Measurements from ENCODE around the gene NTRK3.
"Not testable (repeated sequence)": the region's sequence is repeated elsewhere in the genome, so short reads cannot be mapped to it uniquely, and the experiment has no call there.

The NTRK3 gene

DNA sequence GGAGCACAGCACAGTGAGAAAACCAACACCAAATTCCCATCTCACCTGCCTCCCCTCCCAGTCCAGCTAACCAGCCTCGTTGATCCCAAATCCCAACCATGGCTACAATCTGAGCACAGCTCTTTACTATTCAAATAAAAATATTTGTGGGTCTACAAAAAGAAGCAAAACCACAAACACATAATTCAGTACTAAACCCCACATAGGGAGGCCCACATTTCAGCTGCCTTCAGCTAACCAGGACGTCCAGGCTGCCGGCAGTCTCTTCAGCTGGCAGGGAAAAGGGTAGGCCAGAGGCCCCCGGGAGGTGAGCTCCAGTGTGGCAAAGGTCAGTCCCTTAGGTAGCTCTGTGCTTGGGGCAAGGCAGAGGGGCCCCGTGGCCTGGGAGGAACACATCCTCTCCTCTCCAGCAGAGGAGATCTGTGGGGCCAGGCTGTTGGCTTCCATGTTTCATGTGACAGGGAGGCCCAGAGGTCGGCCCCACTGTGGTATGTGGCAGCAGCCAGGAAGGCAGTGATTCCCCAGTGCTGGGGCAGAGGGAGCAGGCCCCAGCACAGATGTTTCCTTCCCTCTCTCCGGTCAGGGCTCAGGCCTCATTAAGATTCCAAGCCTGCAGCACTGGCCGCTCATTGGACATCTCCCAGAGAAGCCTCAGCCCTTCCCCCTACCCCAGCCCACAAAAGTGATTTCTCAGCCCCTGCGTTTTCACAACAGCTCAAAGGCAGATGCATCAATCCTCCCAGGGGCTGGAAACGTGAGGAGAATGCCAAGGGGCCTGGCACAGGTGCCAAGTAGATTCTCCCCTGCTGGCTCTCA lies 381.4 kb downstream of the NTRK3 start:
- no peak for DNase-seq (ENCODE audit: low spot score)

- DNase-seq (ENCODE audit: low spot score), result no peak
Observed at GRCh38 chr15:87873516-87873915, 383.0 kb downstream of the NTRK3 start.

DNA sequence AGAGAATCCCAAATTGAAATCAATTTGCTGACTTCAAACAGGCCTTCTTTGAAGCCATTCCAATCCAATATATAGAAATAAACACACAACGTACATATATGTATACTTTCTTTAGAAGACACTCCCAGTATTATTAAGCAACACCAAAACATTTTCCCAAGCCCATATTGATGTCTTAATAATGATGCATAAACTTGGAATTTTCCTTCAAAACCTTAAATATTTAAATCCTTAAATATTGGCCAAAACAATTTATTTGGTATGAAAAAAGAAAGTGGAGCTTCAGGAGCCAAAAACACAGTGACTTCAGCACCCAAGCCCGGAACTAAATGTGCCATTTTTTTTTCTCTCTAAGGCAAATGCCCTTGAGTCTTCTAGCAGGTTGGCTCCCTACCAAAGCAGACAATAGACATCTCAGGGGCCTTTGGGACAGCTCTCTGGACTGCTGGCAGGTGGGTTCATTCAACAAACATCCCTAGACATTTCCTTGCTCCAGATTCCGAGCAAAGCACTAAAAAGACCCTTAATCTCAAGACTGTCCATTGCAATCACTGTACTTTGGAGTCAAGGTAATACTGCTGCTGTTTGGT lies 384.7 kb downstream of the NTRK3 start:
- DNase-seq (ENCODE audit: low spot score), result no peak

GRCh38 chr15:87871258-87871681 lies 385.3 kb downstream of the NTRK3 start:
- DNase-seq (ENCODE audit: low spot score), result no peak

- DNase-seq (ENCODE audit: low spot score), result no peak
Observed at GRCh38 chr15:87866961-87867360, 389.6 kb downstream of the NTRK3 start.

- DNase-seq (ENCODE audit: low spot score), result peak; percentile 3
Observed at GRCh38 chr15:87863152-87863551, 393.4 kb downstream of the NTRK3 start.

- DNase-seq (ENCODE audit: low spot score), result no peak
Observed at GRCh38 chr15:87860743-87861142, 395.8 kb downstream of the NTRK3 start.

DNA sequence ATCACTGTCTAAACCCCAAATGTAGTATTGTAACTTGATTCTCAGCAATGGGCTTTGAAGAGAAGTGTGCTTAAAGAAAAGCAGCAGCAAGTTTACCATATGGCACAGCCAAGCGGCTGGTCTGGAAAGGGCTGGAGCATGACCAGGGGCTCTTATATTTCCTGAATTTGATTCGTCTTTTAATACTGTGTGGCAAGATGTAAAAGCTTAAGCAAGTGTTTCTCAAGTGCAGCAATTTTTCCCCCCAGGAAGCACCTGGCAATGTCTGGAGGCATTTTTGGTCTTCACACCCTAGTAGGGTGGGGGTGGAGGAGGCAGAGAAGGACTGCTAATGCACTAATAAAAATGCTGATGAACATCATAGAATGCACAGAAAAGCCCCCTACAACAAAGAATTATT lies 397.9 kb downstream of the NTRK3 start:
- no peak for DNase-seq (ENCODE audit: low spot score)

- no peak for DNase-seq (ENCODE audit: low spot score)
Observed at GRCh38 chr15:87851497-87851896, 405.0 kb downstream of the NTRK3 start.

DNA sequence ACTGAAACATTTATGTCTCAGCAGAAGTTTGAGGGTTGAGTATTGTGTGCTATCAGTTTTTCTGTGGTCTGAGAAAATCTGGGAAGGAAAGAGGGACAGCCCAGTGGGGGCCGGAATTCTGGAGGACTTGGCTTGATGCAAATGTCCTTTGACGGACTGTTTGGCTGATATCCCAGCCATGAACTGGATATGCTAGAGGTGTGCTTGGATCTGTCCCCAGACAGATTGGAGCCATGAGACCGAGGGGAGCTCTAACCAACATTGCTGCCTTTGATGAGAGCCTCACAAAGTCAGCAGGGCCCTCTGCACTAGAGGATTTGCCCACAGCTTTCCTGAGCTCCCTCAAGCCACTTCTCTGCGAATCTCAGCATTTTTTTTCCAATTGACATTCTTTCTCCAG lies 405.6 kb downstream of the NTRK3 start:
- DNase-seq (ENCODE audit: low spot score), result no peak

- no peak for DNase-seq (ENCODE audit: low spot score)
Observed at GRCh38 chr15:87849181-87849580, 407.4 kb downstream of the NTRK3 start.

- DNase-seq (ENCODE audit: low spot score), result no peak
Observed at GRCh38 chr15:87848012-87848411, 408.5 kb downstream of the NTRK3 start.

DNA sequence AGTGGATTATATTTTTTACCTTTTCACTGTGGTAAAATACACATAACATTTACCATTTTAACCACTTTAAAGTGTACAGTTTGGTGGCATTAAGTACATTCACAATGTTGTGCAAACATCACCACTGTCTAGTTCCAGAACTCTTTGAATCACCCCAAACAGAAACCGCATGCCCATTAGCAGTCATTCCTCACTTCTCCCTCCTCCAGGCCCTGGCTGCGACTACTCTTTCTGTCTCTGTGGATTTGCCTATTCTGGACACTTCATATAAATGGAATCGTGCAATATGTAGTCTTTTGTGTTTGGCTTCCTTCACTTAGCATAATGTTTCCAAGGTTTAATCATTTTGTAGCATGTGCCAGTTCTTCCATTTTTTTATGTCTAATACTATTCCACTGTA lies 409.8 kb downstream of the NTRK3 start:
- no peak for DNase-seq (ENCODE audit: low spot score)

DNA sequence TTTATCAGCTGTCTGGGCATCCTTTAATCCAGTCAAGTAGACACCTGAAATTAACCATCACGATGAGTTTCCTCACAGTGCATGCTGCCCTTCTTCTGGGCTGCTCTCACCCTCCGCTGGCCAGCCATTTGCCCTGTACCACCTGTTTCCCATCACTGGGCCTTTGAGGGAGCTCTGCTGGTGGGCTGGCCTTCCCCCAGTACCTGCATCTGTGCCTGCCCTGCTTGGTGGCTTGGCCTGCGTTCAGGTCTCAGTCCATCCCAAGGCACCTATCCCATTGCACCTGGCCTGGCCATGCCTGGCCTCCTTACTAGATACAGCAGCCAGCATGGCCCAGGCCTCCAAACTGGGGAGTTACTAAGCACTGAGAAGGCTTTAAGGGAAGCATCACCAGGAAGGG lies 413.2 kb downstream of the NTRK3 start:
- no peak for DNase-seq (ENCODE audit: low spot score)

DNA sequence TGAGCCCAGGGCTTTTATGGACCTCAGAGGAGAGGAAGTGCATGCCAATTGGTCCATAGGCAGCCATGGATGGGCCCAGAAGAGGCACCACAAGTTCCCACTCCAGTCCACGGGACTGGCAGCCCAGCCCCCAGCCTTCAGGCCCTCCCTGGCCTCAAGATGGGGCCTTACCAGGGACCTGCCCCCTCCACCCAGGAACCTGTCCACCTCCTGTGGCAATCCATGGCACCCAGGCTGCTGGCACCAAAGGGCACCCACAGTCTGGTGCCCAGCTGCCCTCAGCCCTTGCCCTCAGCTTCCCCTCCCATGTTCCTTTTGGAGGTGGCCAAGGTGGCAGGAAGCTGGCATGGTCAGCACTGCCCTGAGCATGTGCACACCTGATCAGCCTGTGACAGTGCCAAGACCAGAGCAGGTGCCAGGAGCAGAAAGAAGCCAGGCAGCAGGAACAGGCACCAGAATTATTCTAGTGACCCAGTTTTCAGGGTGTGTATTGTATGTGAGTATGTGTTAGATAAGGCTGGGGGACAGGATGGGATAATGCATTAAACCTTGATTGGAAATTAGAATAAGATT lies 415.0 kb downstream of the NTRK3 start:
- DNase-seq (ENCODE audit: low spot score), result no peak

DNA sequence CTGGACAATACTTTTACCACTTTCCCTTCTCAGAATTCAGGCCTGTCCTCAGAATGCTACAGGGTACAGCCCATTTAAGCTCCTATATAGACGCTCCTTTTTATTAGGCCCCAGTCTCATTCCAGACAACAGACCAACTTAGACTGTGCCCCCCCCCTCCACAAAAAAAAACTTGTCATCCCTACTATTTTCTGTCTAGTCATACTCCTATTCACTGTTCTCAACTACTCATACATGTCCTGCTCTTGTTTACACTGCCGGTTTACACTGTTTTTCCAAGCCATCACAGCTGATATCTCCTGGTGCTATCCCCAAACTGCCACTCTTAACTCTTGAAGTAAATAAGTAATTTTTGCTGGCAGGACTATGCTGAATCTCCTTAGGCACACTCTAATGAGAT lies 420.7 kb downstream of the NTRK3 start:
- DNase-seq (ENCODE audit: low spot score), result not testable (repeated sequence)

GRCh38 chr15:87833333-87833732 lies 423.2 kb downstream of the NTRK3 start:
- DNase-seq (ENCODE audit: low spot score), result not testable (repeated sequence)

- no peak for DNase-seq (ENCODE audit: low spot score)
Observed at GRCh38 chr15:87829332-87830050, 427.0 kb downstream of the NTRK3 start.

DNA sequence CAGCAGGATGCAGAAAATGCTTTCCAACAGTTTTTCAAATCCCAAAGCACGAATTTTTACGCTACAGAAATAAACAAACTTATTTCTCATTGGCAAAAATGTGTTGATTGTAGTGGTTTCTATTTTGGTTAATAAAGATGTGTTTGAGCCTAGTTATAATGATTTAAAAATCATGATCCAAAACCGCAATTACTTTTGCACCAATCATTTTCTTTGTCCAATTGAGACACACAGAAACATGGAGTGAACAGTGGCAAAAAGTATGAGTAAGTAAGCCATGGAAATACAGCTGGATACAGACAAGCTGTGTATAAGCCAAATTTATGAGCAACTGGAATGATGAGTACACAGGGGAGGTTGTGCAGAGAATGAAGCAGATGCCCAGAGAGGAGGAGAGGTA lies 427.9 kb downstream of the NTRK3 start:
- no peak for DNase-seq (ENCODE audit: low spot score)

- no peak for DNase-seq (ENCODE audit: low spot score)
Observed at GRCh38 chr15:87827131-87827530, 429.4 kb downstream of the NTRK3 start.

- DNase-seq (ENCODE audit: low spot score), result no peak
Observed at GRCh38 chr15:87826119-87826747, 430.3 kb downstream of the NTRK3 start.

DNA sequence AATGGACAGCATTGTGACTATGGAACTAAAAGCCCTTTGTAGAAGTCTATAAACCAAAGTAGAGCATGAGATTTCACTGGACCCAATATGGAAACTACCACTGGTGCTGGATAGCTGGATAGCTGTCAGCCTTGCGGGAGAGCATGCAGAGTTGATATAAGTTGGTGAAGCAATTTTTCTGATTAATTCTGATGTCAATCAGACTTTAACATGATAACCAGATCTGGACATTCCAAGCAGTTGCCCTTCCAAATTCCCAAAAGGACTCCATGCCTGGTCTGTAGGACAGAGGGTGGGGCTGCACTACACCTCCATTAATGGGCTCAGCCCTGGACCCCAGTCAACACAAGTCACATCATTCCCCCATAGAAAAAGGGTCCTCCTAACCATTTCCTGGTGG lies 437.8 kb downstream of the NTRK3 start:
- no peak for DNase-seq (ENCODE audit: low spot score)
